ENCODE measurements around the gene ZNF786. TPM values are rescaled to one million over a fixed set of nuclear protein-coding genes. Genes with fewer than 3 reads are reported as not detected.
"Not testable (repeated sequence)": the region's sequence is repeated elsewhere in the genome, so short reads cannot be mapped to it uniquely, and the experiment has no call there.

Gene ZNF786
- total and polyA plus RNA-seq, 2 experiments from 2014 or later: 6.1 to 19.8 TPM

- no peak overlapping the region for H3K4me3 Mint-ChIP-seq
Observed at GRCh38 chr7:149063476-149063875, 27.0 kb downstream of the ZNF786 start.

GRCh38 chr7:149062217-149062899 is 28.2 kb downstream of the ZNF786 start:
- H3K9me3 Mint-ChIP-seq; H3K4me3 ChIP-seq; H3K9me2 ChIP-seq (ENCODE audit: insufficient read depth); H3K4me2 ChIP-seq; H2AFZ ChIP-seq; H3K4me3 Mint-ChIP-seq; H3K79me2 ChIP-seq (replicated peaks; ENCODE audit: insufficient read depth); H3F3A ChIP-seq (replicated peaks; ENCODE audit: low read depth); DNase-seq (ENCODE audit: low spot score); H4K20me1 ChIP-seq (replicated peaks; ENCODE audit: insufficient read depth); ATAC-seq; H3K27me3 ChIP-seq (ENCODE audit: insufficient read depth); H3K36me3 ChIP-seq (ENCODE audit: insufficient read depth); H3K27ac ChIP-seq (ENCODE audit: low read depth); H3K36me3 Mint-ChIP-seq (ENCODE audit: low read depth); H3K27ac Mint-ChIP-seq; H3K4me1 ChIP-seq (ENCODE audit: insufficient read depth); H3K4me1 Mint-ChIP-seq: not testable (repeated sequence)
- peaks cover 16% of the 10 kb centered on the region for H3K27me3 Mint-ChIP-seq (ENCODE audit: insufficient read depth, low read depth, poor library complexity)

More at GRCh38 chr7:149063476-149063875, 27.0 kb downstream of the ZNF786 start:
- TF ChIP-seq ZNF114 (CRISPR knock-in tag; IDR thresholded peaks at IDR 0.05) (no peak), ZNF462 (CRISPR knock-in tag; IDR thresholded peaks at IDR 0.05) (no peak), EZH2phosphoT487 (IDR thresholded peaks at IDR 0.05; ENCODE audit: unreplicated experiment) (no peak)
- H3K4me2 ChIP-seq: no peak overlapping the region
- no peaks in the 10 kb centered on the region for H3K9me3 Mint-ChIP-seq
- peaks cover 13% of the 10 kb centered on the region for H3K27me3 Mint-ChIP-seq (ENCODE audit: insufficient read depth, low read depth, poor library complexity)
- H3K4me3 ChIP-seq: no peak overlapping the region
- H4K20me1 ChIP-seq (replicated peaks; ENCODE audit: insufficient read depth): no peaks in the 10 kb centered on the region
- H3K27ac ChIP-seq (ENCODE audit: low read depth): no peak overlapping the region
- no peaks in the 10 kb centered on the region for H3K9me2 ChIP-seq (ENCODE audit: insufficient read depth)
- no peak for DNase-seq (ENCODE audit: low spot score)
- H3K36me3 Mint-ChIP-seq (ENCODE audit: low read depth): peaks cover 7% of the 10 kb centered on the region; the same call in 2 of the 3 replicates
- H3F3A ChIP-seq (replicated peaks; ENCODE audit: low read depth): peaks cover 7% of the 10 kb centered on the region; the same call in 1 of the 2 replicates
- H3K36me3 ChIP-seq (ENCODE audit: insufficient read depth): no peaks in the 10 kb centered on the region
- H3K79me2 ChIP-seq (replicated peaks; ENCODE audit: insufficient read depth): no peaks in the 10 kb centered on the region
- no peaks in the 10 kb centered on the region for H3K4me1 ChIP-seq (ENCODE audit: insufficient read depth)
- H3K4me1 Mint-ChIP-seq: peaks cover 3% of the 10 kb centered on the region; the same call in 2 of the 3 replicates
- no peak overlapping the region for H2AFZ ChIP-seq
- no peak for ATAC-seq
- no peaks in the 10 kb centered on the region for H3K27me3 ChIP-seq (ENCODE audit: insufficient read depth)
- no peak overlapping the region; the same call in 1 of the 2 replicates for H3K27ac Mint-ChIP-seq
